Stimulated activated CD4-positive, alpha-beta T cell treated with anti-CD3 and anti-CD28 coated beads, TNF-alpha, amount 100 ng/mL, for 4 hours (primary cell): ENCODE measurements around the gene CYB561A3.

Source experiments
- DNase-seq, 3 experiments: peaks; one replicate each; pipeline ENCODE4 v3.0.0-alpha.2; 2020; ENCODE audit warnings: low read depth in 3 of 3

CYB561A3 gene

GRCh38 chr11:61345170-61345610 is 16.5 kb downstream of the CYB561A3 start:
- DNase-seq, result no peak

- no peak for DNase-seq
Observed at GRCh38 chr11:61343792-61344745, 17.6 kb downstream of the CYB561A3 start.

GRCh38 chr11:61342207-61342803 is 19.4 kb downstream of the CYB561A3 start:
- no peak for DNase-seq

- DNase-seq, result no peak
Observed at GRCh38 chr11:61341706-61342105, 20.0 kb downstream of the CYB561A3 start.

GRCh38 chr11:61340979-61341378 is 20.7 kb downstream of the CYB561A3 start:
- no peak for DNase-seq

- DNase-seq, result no peak
Observed at GRCh38 chr11:61339490-61339878, 22.2 kb downstream of the CYB561A3 start.

GRCh38 chr11:61338783-61339489 is 22.7 kb downstream of the CYB561A3 start:
- DNase-seq, result no peak

GRCh38 chr11:61337706-61338470 is 23.8 kb downstream of the CYB561A3 start:
- no peak for DNase-seq

- DNase-seq, result peak; percentile 59 to 68 (median 63)
Observed at GRCh38 chr11:61336171-61336935, 25.3 kb downstream of the CYB561A3 start.

GRCh38 chr11:61335355-61335710 is 26.3 kb downstream of the CYB561A3 start:
- DNase-seq, result no peak

GRCh38 chr11:61334434-61335354 is 27.0 kb downstream of the CYB561A3 start:
- no peak for DNase-seq

GRCh38 chr11:61333550-61334433 is 27.9 kb downstream of the CYB561A3 start:
- no peak for DNase-seq

- peak; percentile 93 to 95 (median 95) for DNase-seq
Observed at GRCh38 chr11:61332797-61333549, 28.7 kb downstream of the CYB561A3 start, which contains the start of the genes DDB1 and TKFC. Gene DDB1, minus strand, starts transcription at chr11:61333105. Its CDS starts 137 bp downstream, at chr11:61332968. Gene TKFC, plus strand, starts transcription at chr11:61333228. Its CDS starts 1,501 bp downstream, at chr11:61334729.

GRCh38 chr11:61332281-61332796 is 29.3 kb downstream of the CYB561A3 start:
- DNase-seq, result no peak

GRCh38 chr11:61331651-61332050 is 30.0 kb downstream of the CYB561A3 start:
- no peak for DNase-seq

- DNase-seq, result no peak
Observed at GRCh38 chr11:61329871-61330270, 31.8 kb downstream of the CYB561A3 start.

- DNase-seq, result no peak
Observed at GRCh38 chr11:61328351-61328750, 33.3 kb downstream of the CYB561A3 start.

- no peak for DNase-seq
Observed at GRCh38 chr11:61327669-61328071, 34.0 kb downstream of the CYB561A3 start.
